ENCODE measurements around the gene RHOBTB1. TPM values are rescaled to one million over a fixed set of nuclear protein-coding genes. Genes with fewer than 3 reads are reported as not detected.

RHOBTB1 gene
- total RNA-seq, 4 donors from 2014 or later, result 16.7 to 37.3 (median 22.8) TPM

DNA sequence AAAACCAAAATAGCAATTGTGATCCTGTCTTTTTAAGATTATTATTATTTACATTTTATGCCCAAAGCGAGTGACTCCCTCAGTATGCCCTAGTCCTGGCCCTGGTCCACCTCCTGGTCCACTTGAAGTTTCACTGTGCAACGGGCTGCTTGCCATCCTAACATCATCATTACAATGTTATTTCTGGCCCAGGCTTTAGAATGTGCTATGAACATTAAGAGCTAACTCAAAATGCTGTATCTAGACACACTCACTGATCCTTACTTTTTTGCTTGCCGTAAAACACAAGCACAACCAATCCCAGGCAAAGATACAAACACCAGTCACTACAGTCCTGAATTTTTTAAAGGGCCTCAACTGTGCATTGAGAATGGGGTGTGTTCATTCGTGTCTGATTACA is 38.4 kb downstream of the RHOBTB1 start:
- TF ChIP-seq, protein P1, sequence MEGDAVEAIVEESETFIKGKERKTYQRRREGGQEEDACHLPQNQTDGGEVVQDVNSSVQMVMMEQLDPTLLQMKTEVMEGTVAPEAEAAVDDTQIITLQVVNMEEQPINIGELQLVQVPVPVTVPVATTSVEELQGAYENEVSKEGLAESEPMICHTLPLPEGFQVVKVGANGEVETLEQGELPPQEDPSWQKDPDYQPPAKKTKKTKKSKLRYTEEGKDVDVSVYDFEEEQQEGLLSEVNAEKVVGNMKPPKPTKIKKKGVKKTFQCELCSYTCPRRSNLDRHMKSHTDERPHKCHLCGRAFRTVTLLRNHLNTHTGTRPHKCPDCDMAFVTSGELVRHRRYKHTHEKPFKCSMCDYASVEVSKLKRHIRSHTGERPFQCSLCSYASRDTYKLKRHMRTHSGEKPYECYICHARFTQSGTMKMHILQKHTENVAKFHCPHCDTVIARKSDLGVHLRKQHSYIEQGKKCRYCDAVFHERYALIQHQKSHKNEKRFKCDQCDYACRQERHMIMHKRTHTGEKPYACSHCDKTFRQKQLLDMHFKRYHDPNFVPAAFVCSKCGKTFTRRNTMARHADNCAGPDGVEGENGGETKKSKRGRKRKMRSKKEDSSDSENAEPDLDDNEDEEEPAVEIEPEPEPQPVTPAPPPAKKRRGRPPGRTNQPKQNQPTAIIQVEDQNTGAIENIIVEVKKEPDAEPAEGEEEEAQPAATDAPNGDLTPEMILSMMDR (IDR thresholded peaks at IDR 0.05; ENCODE audit: low read depth), result no peak

DNA sequence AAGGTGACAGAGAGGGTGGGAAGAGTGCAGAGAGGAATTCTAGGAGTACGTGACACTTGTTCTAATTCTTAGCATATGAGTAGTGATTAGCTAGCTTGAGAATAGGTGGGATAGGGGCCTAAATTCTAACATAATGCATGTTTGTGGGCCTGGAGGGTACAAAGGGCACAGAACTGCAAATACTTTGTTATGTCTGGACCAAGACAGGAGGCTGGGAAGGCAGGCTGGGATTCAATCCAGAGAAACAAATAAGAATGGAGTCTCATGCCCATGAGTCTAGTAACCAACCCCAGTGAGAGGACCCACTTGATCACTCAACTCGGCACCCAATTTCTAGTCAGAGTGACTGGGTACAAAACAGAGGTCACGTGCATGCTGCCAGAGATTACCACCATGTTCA is 40.9 kb downstream of the RHOBTB1 start:
- TF ChIP-seq, protein P1 (IDR thresholded peaks at IDR 0.05; ENCODE audit: low read depth), result no peak

DNA sequence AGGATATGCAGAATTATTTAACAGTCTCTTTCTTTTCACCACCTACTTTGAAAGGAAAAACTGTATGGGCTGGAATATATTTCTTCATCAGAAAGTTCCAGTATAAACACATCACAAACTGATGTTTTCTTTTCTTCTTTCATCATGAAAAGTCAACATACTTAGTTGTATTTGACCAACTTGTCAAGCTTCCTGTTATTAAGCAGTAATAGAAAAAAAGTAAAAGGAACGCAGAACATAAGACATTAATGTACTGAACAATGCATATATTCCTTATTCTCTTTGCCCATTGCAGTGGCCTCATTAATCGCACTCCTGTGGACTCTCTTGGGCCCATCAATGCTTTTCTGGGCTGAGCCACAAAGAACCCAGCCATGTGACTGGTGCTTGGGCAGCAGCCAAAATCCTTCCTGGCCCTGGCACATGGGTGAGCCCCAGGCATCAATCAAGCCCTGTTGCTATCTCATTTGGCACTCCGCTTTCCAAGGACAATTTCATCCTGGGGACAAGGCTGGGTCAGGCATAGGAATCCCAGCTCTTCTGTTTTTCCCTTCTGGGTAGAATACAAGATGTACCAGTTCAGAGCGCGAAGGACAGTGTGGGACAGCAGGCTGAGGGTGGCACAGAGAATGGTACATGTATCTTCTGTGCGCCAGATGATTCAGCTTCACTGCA is 42.3 kb downstream of the RHOBTB1 start:
- TF ChIP-seq, protein P1 (IDR thresholded peaks at IDR 0.05; ENCODE audit: low read depth), result no peak

DNA sequence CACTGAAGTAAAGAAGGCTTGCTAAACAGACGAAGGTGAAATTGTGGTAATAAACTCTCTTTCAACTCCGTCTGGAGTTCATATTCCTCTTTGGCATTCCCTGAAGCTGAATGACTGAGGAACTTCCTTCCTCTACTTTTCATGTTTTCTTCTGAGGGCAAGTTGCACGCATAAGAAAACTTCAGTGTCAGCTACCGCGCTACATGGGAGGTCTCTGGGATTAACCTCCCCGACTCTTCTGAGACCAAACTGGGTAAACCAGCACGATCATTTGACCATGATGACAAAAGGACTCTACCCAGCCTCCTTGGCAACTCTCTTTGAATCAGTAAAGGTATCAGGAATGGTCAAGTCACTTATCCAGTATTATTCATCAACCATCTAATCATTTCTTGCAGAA is 44.7 kb downstream of the RHOBTB1 start:
- TF ChIP-seq, protein P1 (IDR thresholded peaks at IDR 0.05; ENCODE audit: low read depth), result no peak

DNA sequence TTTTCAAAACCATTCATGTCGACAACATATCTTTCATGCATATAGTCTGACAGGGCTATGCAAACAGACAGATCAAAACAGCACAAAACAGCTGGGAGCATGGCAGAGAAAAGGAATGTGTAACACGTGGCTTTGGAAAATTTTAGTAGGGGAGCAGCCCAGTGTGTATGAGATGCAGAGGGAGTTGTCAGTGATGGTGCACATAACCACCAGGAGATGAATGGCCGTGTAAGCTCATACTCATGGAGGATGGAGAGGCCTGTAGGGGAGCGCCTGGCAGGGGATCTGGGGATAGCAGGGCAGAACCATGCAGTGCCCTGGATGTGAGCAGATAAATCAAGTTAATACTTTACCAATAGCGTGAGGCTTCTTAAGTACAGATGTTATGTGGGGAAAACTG is 45.7 kb downstream of the RHOBTB1 start:
- TF ChIP-seq, protein P1 (IDR thresholded peaks at IDR 0.05; ENCODE audit: low read depth), result no peak

DNA sequence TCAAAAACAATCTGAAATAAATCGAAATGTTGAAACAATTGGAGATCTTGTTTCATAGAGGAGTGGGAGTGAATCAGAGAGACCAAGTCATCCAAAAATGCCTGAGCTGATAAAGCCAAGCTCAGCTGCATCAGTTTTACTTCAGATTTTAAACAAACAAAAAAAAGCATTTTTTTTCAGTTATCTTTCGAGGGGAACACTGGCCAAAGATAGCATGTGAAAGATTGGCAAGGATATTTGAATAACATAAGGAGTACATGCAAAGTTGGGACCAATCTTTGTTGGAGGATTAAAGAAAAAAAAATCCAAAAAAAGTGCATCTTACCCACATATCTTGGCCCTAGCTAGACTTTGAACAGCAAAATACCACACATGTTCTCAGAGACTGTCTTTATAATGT is 47.2 kb downstream of the RHOBTB1 start:
- TF ChIP-seq, protein P1 (IDR thresholded peaks at IDR 0.05; ENCODE audit: low read depth), result no peak

DNA sequence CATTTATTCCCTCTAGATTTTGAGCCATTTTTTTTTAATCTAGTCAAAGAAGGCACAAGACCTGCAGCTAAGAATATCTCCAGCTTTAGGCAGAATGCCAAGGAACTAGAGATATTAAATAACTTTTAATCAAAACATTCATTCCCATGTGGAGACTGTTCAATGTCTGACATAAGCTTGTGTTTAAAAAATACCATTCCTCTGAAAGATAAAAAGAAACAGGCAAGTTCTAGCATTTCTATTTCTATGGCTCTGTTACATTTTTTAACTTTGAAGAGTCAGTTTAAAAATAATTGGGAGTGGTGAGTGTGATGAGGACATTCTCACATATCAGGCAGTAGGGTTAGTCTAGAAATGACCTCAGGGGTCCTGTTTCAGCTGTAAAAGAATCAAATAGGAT is 48.0 kb downstream of the RHOBTB1 start:
- TF ChIP-seq, protein P1 (IDR thresholded peaks at IDR 0.05; ENCODE audit: low read depth), result no peak

All from subcutaneous adipose tissue (tissue), 4 donors.